Measurements from ENCODE around the gene ISOC2. TPM values are rescaled to one million over a fixed set of nuclear protein-coding genes. Genes with fewer than 3 reads are reported as not detected.
A peak's percentile ranks its signal among the peaks of the same experiment; 100 is the strongest.

Gene ISOC2
- total RNA-seq, 3 donors from 2014 or later (not counting 1 experiment from before 2014, with no cell fraction given) = 7.2 to 12.4 (median 9.5) TPM

DNA sequence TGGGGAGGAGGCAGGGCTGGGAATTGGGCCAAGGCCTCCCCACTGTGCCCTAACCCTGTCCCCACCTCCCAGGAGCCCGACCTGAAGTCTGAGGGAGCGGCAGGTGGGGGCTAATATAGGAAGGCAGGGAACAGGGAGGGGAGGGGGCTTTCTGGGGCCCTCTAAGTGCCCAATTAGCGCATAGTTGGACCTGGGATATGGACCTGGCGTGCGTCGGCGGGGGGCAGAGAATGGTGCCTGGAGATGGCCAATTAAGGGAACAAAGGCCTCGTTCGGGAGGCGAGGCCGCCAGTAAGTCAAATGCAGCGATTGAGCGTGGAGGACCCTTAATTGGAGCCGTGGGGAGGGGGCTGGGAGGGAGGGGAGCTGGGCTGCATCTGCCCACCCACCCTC is 3.2 kb upstream of the ISOC2 start, which contains the start of gene C19orf85:
Gene C19orf85 (minus strand): TSS at position 90 of the 393 bp plus-strand sequence. CDS start 197 bp downstream, outside the sequence.
- Mint-ChIP-seq H3K4me1 (peaks cover 24 to 36% of the 10 kb centered on the region in 2 donors), H3K27me3 (ENCODE audit: low read depth in 2 of 2) (peaks cover 0 to 5% of the 10 kb centered on the region in 2 donors), H3K36me3 (no peaks in the 10 kb centered on the region), H3K9me3 (no peaks in the 10 kb centered on the region), H3K4me3 (no peak within 1 kb of the TSS), H3K27ac (no peak within 1 kb of the TSS)
- H3K4me1 ChIP-seq (ENCODE audit: control insufficient read depth, insufficient read depth, low read length) = peaks cover 19% of the 10 kb centered on the region
- no peaks in the 10 kb centered on the region for H3K9me3 ChIP-seq (ENCODE audit: control insufficient read depth, insufficient read depth, low read length)
- DNase-seq = no peak
- intact Hi-C loops (cut with micrococcal nuclease) = no loop called here
- no peak within 1 kb of the TSS for H3K4me3 ChIP-seq (ENCODE audit: low read length)
- H3K27ac ChIP-seq (ENCODE audit: low read length) = no peak within 1 kb of the TSS
- H3K27me3 ChIP-seq (ENCODE audit: control insufficient read depth, insufficient read depth, low read length) = no peaks in the 10 kb centered on the region
- ATAC-seq = no peak
- WGBS (ENCODE audit: insufficient coverage) = 81% methylated on average over 13 of the region's 14 CpGs
- no peak for TF ChIP-seq CTCF (IDR thresholded peaks at IDR 0.05)
- no peaks in the 10 kb centered on the region for H3K36me3 ChIP-seq (ENCODE audit: control insufficient read depth, insufficient read depth, low read length)

DNA sequence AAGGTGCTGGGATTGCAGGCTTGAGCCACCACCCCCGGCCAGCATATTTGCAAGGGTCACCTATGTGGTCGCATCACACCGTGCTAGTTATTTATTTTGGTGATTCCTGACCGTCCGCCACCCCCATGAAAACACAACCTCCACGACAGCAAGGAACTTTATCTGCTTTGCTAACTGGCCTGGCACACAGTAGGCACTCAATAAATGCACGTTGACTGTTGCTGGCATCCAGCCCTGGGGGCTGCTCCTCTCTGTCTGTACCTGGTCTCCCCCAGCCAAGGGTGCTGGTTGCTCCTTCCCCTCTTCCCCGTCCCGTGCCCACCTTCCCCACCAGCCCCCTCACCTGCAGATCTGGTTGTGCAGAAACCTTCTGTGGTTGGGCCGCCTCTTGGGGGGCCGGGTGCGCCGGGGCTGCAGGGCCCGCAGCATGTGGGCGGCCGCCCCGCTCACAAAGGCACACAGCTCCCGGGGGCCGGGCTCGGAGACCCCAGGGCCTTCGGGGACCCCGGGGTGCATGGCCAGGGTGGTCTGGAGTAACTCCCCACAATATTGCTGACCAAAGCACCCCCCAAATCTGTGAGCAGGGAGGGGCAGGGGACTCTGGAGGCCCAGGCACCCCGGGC is 2.7 kb upstream of the ISOC2 start:
- Histone ChIP-seq H3K4me3 (ENCODE audit: low read length) (no peak overlapping the region), H3K36me3 (ENCODE audit: control insufficient read depth, insufficient read depth, low read length) (no peaks in the 10 kb centered on the region), H3K27me3 (ENCODE audit: control insufficient read depth, insufficient read depth, low read length) (no peaks in the 10 kb centered on the region), H3K9me3 (ENCODE audit: control insufficient read depth, insufficient read depth, low read length) (no peaks in the 10 kb centered on the region), H3K4me1 (ENCODE audit: control insufficient read depth, insufficient read depth, low read length) (peaks cover 19% of the 10 kb centered on the region), H3K27ac (ENCODE audit: low read length) (no peak overlapping the region)
- Mint-ChIP-seq H3K27me3 (ENCODE audit: low read depth in 2 of 2) (peaks cover 0 to 5% of the 10 kb centered on the region in 2 donors), H3K27ac (no peak overlapping the region), H3K4me1 (peaks cover 24 to 36% of the 10 kb centered on the region in 2 donors), H3K4me3 (no peak overlapping the region), H3K36me3 (no peaks in the 10 kb centered on the region), H3K9me3 (no peaks in the 10 kb centered on the region)
- DNase-seq (no peak), ATAC-seq (no peak)
- no peak for TF ChIP-seq CTCF (IDR thresholded peaks at IDR 0.05)
- 79% methylated on average over 22 of the region's 23 CpGs for WGBS (ENCODE audit: insufficient coverage)
- intact Hi-C loops (cut with micrococcal nuclease) = no loop called here

DNA sequence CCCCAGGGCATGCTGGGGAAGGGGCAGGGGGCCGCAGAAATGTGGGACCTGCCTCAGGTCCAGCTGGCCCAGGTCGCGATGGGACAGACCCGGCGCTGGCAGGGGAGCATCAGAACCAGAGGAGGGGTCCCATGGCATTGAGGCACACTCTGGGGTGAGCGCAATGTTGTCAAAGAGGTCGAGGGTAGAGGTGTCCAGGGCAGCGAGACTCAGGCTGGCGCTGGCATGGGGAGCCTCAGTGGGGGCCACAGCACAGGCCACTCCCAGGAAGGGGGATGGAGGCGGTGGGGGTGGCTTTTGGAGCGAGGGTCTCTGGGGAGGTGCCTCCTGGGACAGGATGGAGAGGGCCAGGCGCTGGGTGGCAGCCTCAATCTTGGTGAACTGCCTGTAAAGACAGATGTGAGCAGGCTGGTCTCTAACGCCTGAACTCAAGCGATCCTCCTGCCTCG is 2.2 kb upstream of the ISOC2 start:
- ATAC-seq = no peak
- TF ChIP-seq CTCF (IDR thresholded peaks at IDR 0.05) = no peak
- H3K36me3 ChIP-seq (ENCODE audit: control insufficient read depth, insufficient read depth, low read length) = no peaks in the 10 kb centered on the region
- H3K27ac Mint-ChIP-seq = no peak overlapping the region
- H3K4me3 ChIP-seq (ENCODE audit: low read length) = no peak overlapping the region
- DNase-seq = no peak
- no peaks in the 10 kb centered on the region for H3K9me3 Mint-ChIP-seq
- no peak overlapping the region for H3K4me3 Mint-ChIP-seq
- peaks cover 19% of the 10 kb centered on the region for H3K4me1 ChIP-seq (ENCODE audit: control insufficient read depth, insufficient read depth, low read length)
- no peaks in the 10 kb centered on the region for H3K9me3 ChIP-seq (ENCODE audit: control insufficient read depth, insufficient read depth, low read length)
- no peaks in the 10 kb centered on the region for H3K27me3 ChIP-seq (ENCODE audit: control insufficient read depth, insufficient read depth, low read length)
- peaks cover 24 to 36% of the 10 kb centered on the region in 2 donors for H3K4me1 Mint-ChIP-seq
- no peaks in the 10 kb centered on the region for H3K36me3 Mint-ChIP-seq
- WGBS (ENCODE audit: insufficient coverage) = 79% methylated on average over 15 of the region's 15 CpGs
- peaks cover 0 to 5% of the 10 kb centered on the region in 2 donors for H3K27me3 Mint-ChIP-seq (ENCODE audit: low read depth in 2 of 2)
- H3K27ac ChIP-seq (ENCODE audit: low read length) = no peak overlapping the region
- intact Hi-C loops (cut with micrococcal nuclease) = no loop called here

DNA sequence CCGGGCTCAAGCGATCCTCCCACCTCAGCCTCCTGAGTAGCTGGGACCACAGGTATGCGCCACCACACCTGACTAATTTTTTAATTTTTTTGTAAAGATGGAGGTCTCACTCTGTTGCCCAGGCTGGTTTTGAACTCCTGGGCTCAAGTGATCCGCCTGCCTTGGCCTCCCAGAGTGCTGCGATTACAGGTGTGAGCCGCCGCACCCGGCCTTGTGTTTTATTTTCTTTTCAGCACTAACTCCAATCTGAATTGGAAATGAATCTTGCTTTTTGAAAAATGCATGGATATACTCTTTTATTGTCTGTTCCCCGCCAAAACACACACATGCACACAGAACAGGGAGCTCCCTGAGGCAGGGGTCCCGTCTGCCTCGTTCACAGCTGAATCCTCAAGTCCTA is 1.3 kb upstream of the ISOC2 start:
- intact Hi-C loops (cut with micrococcal nuclease) = no loop called here
- no peaks in the 10 kb centered on the region for H3K27me3 ChIP-seq (ENCODE audit: control insufficient read depth, insufficient read depth, low read length)
- H3K27ac Mint-ChIP-seq = peak overlapping the region; percentile 91 to 92
- no peak overlapping the region for H3K4me3 ChIP-seq (ENCODE audit: low read length)
- DNase-seq (no peak), ATAC-seq (no peak)
- no peaks in the 10 kb centered on the region for H3K9me3 ChIP-seq (ENCODE audit: control insufficient read depth, insufficient read depth, low read length)
- peaks cover 24 to 32% of the 10 kb centered on the region in 2 donors for H3K4me1 Mint-ChIP-seq
- TF ChIP-seq CTCF (IDR thresholded peaks at IDR 0.05) = no peak
- 95% methylated on average over 11 of the region's 11 CpGs for WGBS (ENCODE audit: insufficient coverage)
- peaks cover 0 to 5% of the 10 kb centered on the region in 2 donors for H3K27me3 Mint-ChIP-seq (ENCODE audit: low read depth in 2 of 2)
- peak overlapping the region; percentile 95 for H3K4me3 Mint-ChIP-seq
- peaks cover 15% of the 10 kb centered on the region for H3K4me1 ChIP-seq (ENCODE audit: control insufficient read depth, insufficient read depth, low read length)
- no peaks in the 10 kb centered on the region for H3K36me3 Mint-ChIP-seq
- no peaks in the 10 kb centered on the region for H3K9me3 Mint-ChIP-seq
- no peak overlapping the region for H3K27ac ChIP-seq (ENCODE audit: low read length)
- H3K36me3 ChIP-seq (ENCODE audit: control insufficient read depth, insufficient read depth, low read length) = no peaks in the 10 kb centered on the region

Data from natural killer cell (primary cell).